ENCODE data around the gene PF4V1. TPM values are rescaled to one million over a fixed set of nuclear protein-coding genes. Genes with fewer than 3 reads are reported as not detected.

PF4V1 gene
- total and polyA plus RNA-seq, 2 of the 13 experiments (the other 11 are each of a cell fraction or from before 2014, with no cell fraction given) = not detected

- H4K20me1 ChIP-seq (ENCODE audit: insufficient read depth, low read length) = no peaks in the 10 kb centered on the region
- BruUV-seq (replicated peaks) = no TSS peak
- no peak for FAIRE-seq
- in situ Hi-C loops (cut with HindIII; ENCODE audit: extremely low pct_ligation_motif_present, low pct_unique_long_range_greater_than_20kb) (no loop called here), intact Hi-C loops (cut with micrococcal nuclease; ENCODE audit: unreplicated experiment) (loop anchor here (1.0 to 5.0 kb wide), 3 partner anchors 136 to 553 kb away; no protein-coding TSS in a partner anchor)
- no peak overlapping the region for H3K4me3 ChIP-seq (replicated peaks in 1 of 3; ENCODE audit: insufficient read depth in 1 of 3, low read depth in 2 of 3, low read length in 3 of 3)
- CTCF ChIA-PET (ENCODE audit: low intra/inter-chr PET ratio, low total read pairs) = interaction anchor here (1.4 kb wide), 1 partner anchor 136 kb away, joined by 3 read pairs; no protein-coding TSS in a partner anchor
- no peak overlapping the region for H3K9ac ChIP-seq (ENCODE audit: insufficient read depth, low read depth, low read length)
- 33% methylated on average over 8 of the region's 8 CpGs for WGBS (ENCODE audit: low lambda C conversion rate)
- no peak for ATAC-seq
- H3K4me1 ChIP-seq (ENCODE audit: insufficient read depth, low read length) = peaks cover 8% of the 10 kb centered on the region; the same call in 1 of the 2 replicates
- H2AFZ ChIP-seq (ENCODE audit: low read length) = no peak overlapping the region
- POLR2A ChIA-PET = no interaction called here
- H3K27me3 ChIP-seq (ENCODE audit: control insufficient read depth in 1 of 2, insufficient read depth in 2 of 2, low read length in 2 of 2) = peaks cover 0 to 15% of the 10 kb centered on the region in 2 experiments; a peak in 2 of 5 replicates
- no peaks in the 10 kb centered on the region for H3K36me3 ChIP-seq (replicated peaks in 1 of 2; ENCODE audit: control insufficient read depth in 1 of 2, insufficient read depth in 2 of 2, low read length in 2 of 2)
- no peak overlapping the region for H3K4me2 ChIP-seq (ENCODE audit: low read depth, low read length)
- no peaks in the 10 kb centered on the region for H3K9me3 ChIP-seq (ENCODE audit: low read length)
- no peak for DNase-seq (ENCODE audit: low spot score)
- H3K79me2 ChIP-seq (ENCODE audit: insufficient read depth, low read length) = no peaks in the 10 kb centered on the region
- no peak for TF ChIP-seq MATR3 (CRISPR knock-in tag; IDR thresholded peaks at IDR 0.05)
- TF ChIP-seq SMARCE1 (IDR thresholded peaks at IDR 0.05; ENCODE audit: borderline replicate concordance) = no peak
- no peak for TF ChIP-seq ZFY (CRISPR knock-in tag; IDR thresholded peaks at IDR 0.05)
- TF ChIP-seq SIN3B (IDR thresholded peaks at IDR 0.05; ENCODE audit: low read length) = no peak
- no peak for TF ChIP-seq ZBTB4 (CRISPR knock-in tag; IDR thresholded peaks at IDR 0.05; ENCODE audit: borderline replicate concordance)
- TF ChIP-seq ARNTL (CRISPR knock-in tag; IDR thresholded peaks at IDR 0.05) = no peak
- TF ChIP-seq RBM22 (optimal IDR thresholded peaks at IDR 0.05; ENCODE audit: low read length) = no peak
- no peak overlapping the region for H3K27ac ChIP-seq (ENCODE audit: extremely low read length, insufficient read depth, low read length)
Observed at GRCh38 chr4:73864961-73865360, 11.9 kb downstream of the PF4V1 start.
